HG03520 (cell line): ENCODE data around the gene EDA.
"Not testable (repeated sequence)": the region's sequence is repeated elsewhere in the genome, so short reads cannot be mapped to it uniquely, and the experiment has no call there.

Source experiments
- ATAC-seq: cut with Tn5 transposase; IDR thresholded peaks from one replicate; pipeline ENCODE4 v1.9.1; 2021; ENCODE audit warnings: mild to moderate bottlenecking, moderate library complexity; ENCODE audit not compliant: unreplicated experiment

The EDA gene

DNA sequence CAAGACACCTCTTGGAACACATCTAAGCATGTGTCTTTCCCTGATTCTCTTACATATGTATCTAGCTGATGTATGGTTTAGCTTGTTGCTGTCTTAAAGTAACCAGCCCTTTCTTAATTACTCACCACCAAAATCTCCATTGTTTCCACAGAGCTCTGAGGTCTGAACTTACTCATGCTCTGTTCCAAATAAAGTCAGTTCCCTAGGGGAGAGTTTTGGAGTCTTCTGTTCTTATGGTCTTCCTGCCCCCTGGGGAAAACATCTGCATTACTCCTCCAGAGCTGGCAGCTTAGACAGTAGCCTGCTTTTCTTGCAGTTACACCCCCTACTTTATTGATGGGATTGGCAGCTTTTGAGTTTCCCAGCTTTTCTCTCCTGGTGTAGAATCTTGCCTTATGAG lies 125.8 kb downstream of the EDA start:
- ATAC-seq, result no peak

- ATAC-seq, result no peak
Measured at GRCh38 chrX:69746051-69746450, 130.1 kb downstream of the EDA start.

GRCh38 chrX:69748055-69748454 lies 132.1 kb downstream of the EDA start:
- ATAC-seq, result no peak

- no peak for ATAC-seq
Measured at GRCh38 chrX:69759921-69760625, 144.2 kb downstream of the EDA start.

GRCh38 chrX:69761633-69762032 lies 145.7 kb downstream of the EDA start:
- no peak for ATAC-seq

DNA sequence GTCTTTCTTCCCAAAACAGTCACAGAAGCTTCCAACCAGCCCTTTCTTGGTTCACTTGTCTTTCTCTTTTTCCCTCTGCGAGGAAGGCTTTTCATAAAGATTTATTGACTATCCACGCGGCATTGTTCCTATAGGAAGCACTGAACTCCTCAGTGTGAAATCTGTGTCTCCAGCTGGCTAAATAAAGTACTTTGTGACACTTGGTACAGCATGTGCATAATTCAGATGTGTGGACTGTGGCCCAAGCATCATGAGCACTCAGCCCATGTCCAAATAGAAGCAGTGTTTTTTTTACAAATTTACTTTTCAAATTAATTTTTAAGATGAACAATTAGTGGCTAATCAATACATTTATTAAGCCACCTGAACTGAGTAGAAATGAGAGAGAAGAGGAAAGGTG lies 146.4 kb downstream of the EDA start:
- ATAC-seq, result no peak

DNA sequence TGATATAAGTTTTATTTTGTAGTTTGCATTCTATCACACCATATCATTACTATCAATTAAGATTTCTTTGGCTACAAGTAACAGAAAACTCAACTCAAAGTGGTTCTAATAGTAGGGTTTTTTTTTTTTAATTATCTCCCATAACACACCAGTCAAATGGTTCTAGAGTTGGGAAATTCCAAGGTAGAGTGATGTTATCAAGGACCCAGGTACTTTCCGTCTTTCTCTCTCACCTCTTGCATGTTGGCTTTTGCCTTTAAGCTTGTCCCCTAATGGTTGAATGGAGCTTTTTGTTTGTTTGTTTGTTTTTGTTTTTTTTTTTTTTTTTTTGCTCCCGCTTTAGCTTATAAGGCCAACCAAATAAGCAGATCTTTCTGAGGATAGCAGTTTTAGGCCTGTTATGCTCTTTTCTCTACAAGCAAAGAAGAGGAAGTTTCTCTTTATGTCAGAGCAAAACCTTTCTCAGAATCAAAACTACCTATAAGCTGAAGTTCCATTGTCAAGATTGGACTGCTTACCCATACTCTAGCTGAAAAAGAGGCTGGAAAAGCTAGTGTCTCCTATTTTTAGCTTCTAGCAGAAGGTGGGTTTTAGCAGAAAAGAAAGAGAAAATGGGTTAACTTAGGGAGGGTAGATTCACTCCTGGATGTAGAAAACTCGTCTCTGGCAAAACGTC lies 177.5 kb downstream of the EDA start:
- no peak for ATAC-seq

GRCh38 chrX:69795702-69796101 lies 179.8 kb downstream of the EDA start:
- no peak for ATAC-seq

GRCh38 chrX:69807400-69807799 lies 191.5 kb downstream of the EDA start:
- no peak for ATAC-seq

DNA sequence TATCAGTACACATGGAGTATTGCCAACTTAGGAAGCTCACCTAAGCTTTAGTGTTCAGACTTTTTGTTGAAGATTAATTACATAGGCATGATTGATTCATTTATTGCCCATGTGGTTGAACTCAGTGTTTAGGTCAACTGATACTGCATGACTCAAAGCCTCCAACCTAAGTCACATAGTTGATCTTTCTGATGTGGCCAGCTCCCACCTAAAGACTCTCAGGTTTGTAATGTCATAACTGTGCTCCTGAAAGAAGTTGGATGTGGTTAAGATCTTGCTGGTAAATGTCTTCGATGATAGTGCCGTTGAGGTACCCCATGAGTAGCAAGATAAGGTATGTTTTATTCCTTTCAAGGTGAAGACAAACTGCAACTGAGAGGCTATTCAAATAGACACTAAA lies 192.5 kb downstream of the EDA start:
- no peak for ATAC-seq

- no peak for ATAC-seq
Measured at GRCh38 chrX:69813677-69814076, 197.8 kb downstream of the EDA start.

DNA sequence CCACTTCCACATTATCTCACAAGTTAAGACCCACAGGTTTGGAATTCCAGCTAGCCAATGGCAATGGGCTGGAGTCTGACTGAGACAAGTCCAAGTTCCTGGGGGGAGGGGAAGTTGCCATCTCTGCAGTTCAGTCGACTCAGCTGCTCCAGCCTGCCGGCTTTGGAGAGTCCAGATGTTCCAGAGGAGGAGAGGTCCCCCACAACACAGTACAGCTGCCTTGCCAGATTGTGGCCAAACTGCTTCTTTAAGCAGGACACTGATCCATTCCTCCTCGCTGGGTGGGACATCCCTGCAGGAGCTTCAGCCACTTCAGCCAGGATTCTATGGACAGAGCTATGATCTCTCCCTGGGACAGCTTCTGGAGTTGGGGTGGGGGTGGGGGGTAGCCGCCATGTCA lies 199.2 kb downstream of the EDA start:
- ATAC-seq, result no peak

GRCh38 chrX:69815519-69815918 lies 199.6 kb downstream of the EDA start:
- no peak for ATAC-seq

DNA sequence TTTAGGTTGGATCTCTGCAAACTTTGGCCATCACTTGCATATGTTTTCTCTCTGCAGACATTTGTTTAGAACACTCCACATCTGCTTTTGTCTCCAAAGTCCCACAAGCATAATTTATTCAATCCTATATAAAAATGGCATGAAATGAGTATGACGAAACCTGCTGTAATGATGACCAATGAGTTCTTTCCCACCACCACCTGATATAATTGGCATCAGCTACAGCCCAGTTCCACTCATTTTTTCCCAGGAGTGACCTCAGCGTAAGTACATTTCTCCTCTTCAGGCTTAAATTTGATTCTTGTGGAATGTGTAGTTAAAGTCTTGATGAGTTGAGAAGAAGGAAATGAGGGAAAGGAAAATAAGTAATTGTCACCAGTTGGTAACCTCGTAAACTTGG lies 228.7 kb downstream of the EDA start:
- no peak for ATAC-seq

- not testable (repeated sequence) for ATAC-seq
Measured at GRCh38 chrX:69859999-69860398, 244.1 kb downstream of the EDA start.

DNA sequence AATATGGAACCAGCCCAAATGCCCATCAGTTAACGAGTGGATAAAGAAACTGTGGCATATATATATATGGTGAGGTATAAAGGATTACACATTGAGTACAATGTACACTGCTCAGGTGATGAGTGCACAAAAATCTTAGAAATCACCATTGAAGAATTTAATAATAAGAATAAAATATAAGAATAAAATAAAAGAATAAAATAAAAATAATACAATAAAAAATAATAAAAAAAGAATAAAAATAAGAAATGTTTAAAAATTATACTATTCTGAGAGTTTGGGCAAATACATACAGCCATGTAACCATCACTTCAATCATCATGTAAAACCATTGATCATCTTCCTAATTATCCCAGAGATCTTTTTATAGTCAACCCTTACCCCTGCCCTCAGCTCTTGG lies 260.3 kb downstream of the EDA start:
- no peak for ATAC-seq

- no peak for ATAC-seq
Measured at GRCh38 chrX:69884210-69884609, 268.3 kb downstream of the EDA start.

GRCh38 chrX:69896046-69896445 lies 280.1 kb downstream of the EDA start:
- ATAC-seq, result no peak

DNA sequence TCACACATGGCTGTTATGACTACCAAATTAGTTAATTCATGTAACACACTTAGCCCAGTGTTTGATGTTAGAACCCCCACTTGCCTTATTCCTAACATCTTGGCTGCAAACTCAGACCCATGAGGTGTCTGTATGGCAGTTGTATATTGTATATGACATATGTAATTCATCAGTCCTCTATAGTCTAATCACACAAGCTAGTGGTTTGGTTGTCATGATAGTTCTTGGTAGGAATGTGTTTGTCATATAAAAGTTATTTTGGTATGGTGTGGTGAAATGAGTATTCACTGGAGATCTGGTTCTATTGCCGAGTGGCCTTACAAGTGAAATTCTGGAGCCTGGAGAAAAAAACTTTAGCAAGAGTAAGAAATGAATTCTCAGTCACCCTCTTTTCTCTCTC lies 284.6 kb downstream of the EDA start:
- ATAC-seq, result no peak

- ATAC-seq, result no peak
Measured at GRCh38 chrX:69906447-69906846, 290.5 kb downstream of the EDA start.

DNA sequence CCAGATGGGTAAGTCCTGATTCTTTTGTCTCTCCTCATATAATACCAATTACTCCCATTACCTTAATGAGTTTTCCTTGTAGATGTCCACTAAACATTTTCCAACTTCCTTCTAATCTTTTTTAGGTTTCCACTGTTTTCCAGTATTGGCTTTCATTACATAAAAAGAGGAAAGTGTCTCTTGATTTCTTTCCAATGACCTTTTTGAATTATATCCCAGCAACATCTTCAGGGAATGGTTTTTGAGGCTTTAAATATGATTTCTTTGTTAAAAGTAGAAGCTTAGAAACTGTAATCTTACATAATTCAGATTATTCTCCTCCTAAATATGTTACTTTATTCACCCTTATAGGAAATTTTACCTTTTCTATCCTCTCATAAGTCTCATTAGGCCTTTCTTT lies 298.9 kb downstream of the EDA start:
- no peak for ATAC-seq

DNA sequence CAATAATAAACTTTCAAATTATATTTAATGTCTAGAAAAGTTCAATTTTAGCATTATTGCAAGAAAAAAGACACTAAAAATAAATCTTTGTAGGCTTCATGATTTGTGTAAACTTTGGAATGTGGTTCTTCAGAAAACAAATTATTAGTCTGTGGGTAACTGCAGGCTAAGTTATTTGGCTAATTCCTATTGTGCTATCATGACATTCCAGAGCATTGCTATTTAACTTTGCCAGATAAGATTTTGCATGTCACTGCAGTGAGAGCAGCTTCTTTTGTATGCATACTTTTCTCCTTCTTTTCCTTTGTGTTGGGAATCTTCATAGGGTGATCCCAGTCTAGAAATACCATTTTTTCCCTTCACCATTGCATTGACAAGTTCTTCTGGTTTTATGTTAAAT lies 303.8 kb downstream of the EDA start:
- no peak for ATAC-seq

DNA sequence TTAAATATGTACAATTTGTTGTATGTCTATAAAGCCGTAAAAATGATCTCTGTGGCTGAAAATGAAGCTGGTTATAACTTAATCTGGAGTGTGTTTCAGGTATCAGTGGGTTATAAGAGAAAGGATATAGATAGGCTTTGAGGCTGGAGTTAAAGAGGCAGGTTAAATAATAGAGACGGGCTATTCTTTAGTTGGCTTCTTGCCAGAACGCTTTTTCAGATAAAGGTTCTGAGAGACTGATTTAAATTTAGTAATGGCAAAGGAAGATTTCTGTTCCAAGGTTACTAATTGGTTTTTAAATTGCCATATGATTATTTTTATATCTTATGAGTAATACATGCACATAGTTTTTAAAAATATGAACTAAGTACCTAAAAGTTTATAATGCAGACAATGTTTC lies 316.4 kb downstream of the EDA start:
- ATAC-seq, result no peak
